Measurements from ENCODE around the gene CYP2R1. TPM values are rescaled to one million over a fixed set of nuclear protein-coding genes. Genes with fewer than 3 reads are reported as not detected.
A peak's percentile ranks its signal among the peaks of the same experiment; 100 is the strongest.

The CYP2R1 gene
- total and polyA plus RNA-seq, 2 experiments from 2014 or later = 20.4 to 25.6 TPM

DNA sequence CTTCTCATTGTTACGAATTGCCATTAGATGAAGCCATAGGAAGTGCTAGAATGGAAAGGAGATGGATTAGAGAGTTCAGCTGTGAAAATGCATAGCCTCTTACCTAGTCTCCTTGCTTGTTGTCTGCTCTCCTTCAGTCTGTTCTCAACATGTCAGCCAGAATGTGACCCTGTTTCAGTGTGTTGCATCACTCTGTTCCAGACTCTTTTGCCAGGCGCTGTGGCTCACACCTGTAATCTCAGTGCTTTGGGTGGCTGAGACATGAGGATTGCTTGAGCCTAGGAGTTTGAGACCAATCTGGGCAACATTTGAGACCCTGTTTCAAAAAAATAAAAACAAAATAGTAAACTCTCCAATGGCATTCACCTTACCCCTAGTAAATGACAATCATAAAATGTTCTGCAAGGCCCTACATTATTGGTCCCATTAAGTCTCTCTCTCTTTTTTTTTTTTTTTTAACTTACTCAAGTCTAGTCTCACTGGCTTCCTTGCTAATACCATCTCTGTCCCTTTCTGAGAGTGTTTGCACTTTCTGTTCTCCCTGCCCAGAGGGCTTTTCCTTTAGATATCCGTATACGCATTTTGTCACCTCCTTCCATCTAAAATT, 39.4 kb downstream of the CYP2R1 start:
- TF ChIP-seq EZH2phosphoT487 (IDR thresholded peaks at IDR 0.05; ENCODE audit: low read depth, severe bottlenecking, unreplicated experiment) (no peak), CTCF (IDR thresholded peaks at IDR 0.05; ENCODE audit: poor library complexity) (no peak), EZH2 (IDR thresholded peaks at IDR 0.05; ENCODE audit: borderline replicate concordance) (no peak)
- Histone ChIP-seq H3K79me2 (no peaks in the 10 kb centered on the region), H3K4me3 (no peak overlapping the region), H3K9me3 (ENCODE audit: low read depth) (no peaks in the 10 kb centered on the region), H3K36me3 (replicated peaks; ENCODE audit: insufficient read depth, low read depth) (no peaks in the 10 kb centered on the region), H2AFZ (no peak overlapping the region), H3K4me2 (no peak overlapping the region), H3K27me3 (no peaks in the 10 kb centered on the region), H4K20me1 (ENCODE audit: insufficient read depth, poor library complexity, severe bottlenecking) (no peaks in the 10 kb centered on the region), H3K4me1 (ENCODE audit: insufficient read depth) (no peaks in the 10 kb centered on the region), H3K27ac (no peak overlapping the region), H3K9me2 (replicated peaks; ENCODE audit: insufficient read depth) (no peaks in the 10 kb centered on the region)
- WGBS (ENCODE audit: low lambda C conversion rate, missing lambda C conversion rate) = 92% methylated on average over 4 of the region's 4 CpGs
- DNase-seq (ENCODE audit: low spot score) = peak; percentile 4

GRCh38 chr11:14842002-14842401, 50.0 kb downstream of the CYP2R1 start:
- H3K9me2 ChIP-seq (replicated peaks; ENCODE audit: insufficient read depth) = no peaks in the 10 kb centered on the region

DNA sequence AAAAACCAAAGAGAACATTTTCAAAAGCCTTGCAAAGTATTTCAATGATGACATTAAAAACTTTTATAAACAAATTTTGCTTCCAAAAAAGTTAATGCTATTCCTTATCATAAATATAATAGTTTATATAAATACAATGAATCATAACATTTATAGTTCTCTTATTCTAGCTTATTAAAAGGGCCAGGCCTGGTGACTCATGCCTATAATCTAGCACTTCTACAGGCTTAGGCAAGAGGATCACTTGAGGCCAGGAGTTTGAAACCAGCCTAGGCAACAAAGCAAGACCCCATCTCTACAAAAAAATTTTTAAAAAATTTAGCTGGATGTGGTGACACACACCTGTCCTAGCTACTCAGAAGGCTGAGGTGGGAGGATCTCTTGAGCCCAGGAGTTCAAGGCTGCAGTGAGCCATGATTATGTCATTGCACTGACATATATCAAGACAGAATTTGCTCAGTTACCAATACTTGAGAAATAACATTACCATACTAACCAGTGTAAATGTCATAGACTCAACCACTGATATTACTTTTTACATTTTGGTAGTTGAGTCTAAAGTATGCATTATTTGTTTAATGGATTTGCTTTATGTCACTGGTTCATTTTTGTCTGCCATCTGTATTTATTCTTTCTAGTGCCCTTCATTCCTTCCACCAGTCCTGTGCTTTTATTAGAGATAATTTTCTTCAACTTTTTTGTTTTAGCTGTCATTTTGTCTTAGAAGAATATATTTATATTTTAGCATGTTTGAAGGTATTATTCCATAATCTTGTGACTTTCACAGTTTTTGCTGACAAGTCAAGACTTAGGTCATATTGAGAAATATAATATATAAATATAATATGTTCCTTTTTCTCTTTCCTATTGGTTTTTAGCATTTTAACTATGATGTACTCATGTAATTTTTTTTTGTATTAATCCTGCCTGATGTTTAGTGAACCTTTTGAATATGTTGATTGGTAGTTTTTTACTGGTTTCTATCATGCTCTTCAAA, 56.2 kb downstream of the CYP2R1 start:
- no peaks in the 10 kb centered on the region for H3K9me2 ChIP-seq (replicated peaks; ENCODE audit: insufficient read depth)
- H4K20me1 ChIP-seq (ENCODE audit: insufficient read depth, poor library complexity, severe bottlenecking) = no peaks in the 10 kb centered on the region
- no peaks in the 10 kb centered on the region for H3K9me3 ChIP-seq (ENCODE audit: low read depth)
- H3K4me2 ChIP-seq = no peak overlapping the region
- DNase-seq (ENCODE audit: low spot score) = no peak
- no peak overlapping the region for H3K27ac ChIP-seq
- H3K79me2 ChIP-seq = no peaks in the 10 kb centered on the region
- H3K4me3 ChIP-seq = no peak overlapping the region
- H3K4me1 ChIP-seq (ENCODE audit: insufficient read depth) = no peaks in the 10 kb centered on the region
- H2AFZ ChIP-seq = no peak overlapping the region
- no peaks in the 10 kb centered on the region for H3K36me3 ChIP-seq (replicated peaks; ENCODE audit: insufficient read depth, low read depth)
- H3K27me3 ChIP-seq = no peaks in the 10 kb centered on the region
- TF ChIP-seq CTCF (IDR thresholded peaks at IDR 0.05; ENCODE audit: poor library complexity) = no peak
- no peak for TF ChIP-seq EZH2 (IDR thresholded peaks at IDR 0.05; ENCODE audit: borderline replicate concordance)
- TF ChIP-seq EZH2phosphoT487 (IDR thresholded peaks at IDR 0.05; ENCODE audit: low read depth, severe bottlenecking, unreplicated experiment) = no peak

More at GRCh38 chr11:14842002-14842401, 50.0 kb downstream of the CYP2R1 start:
- Histone ChIP-seq H3K27me3 (no peaks in the 10 kb centered on the region), H3K36me3 (replicated peaks; ENCODE audit: insufficient read depth, low read depth) (no peaks in the 10 kb centered on the region), H3K79me2 (no peaks in the 10 kb centered on the region), H3K27ac (no peak overlapping the region), H3K4me2 (no peak overlapping the region), H3K4me3 (no peak overlapping the region), H3K9me3 (ENCODE audit: low read depth) (no peaks in the 10 kb centered on the region), H3K4me1 (ENCODE audit: insufficient read depth) (no peaks in the 10 kb centered on the region), H2AFZ (no peak overlapping the region), H4K20me1 (ENCODE audit: insufficient read depth, poor library complexity, severe bottlenecking) (no peaks in the 10 kb centered on the region)
- DNase-seq (ENCODE audit: low spot score) = no peak
- 98% methylated on average over 3 of the region's 3 CpGs for WGBS (ENCODE audit: low lambda C conversion rate, missing lambda C conversion rate)
- TF ChIP-seq EZH2 (IDR thresholded peaks at IDR 0.05; ENCODE audit: borderline replicate concordance) (no peak), CTCF (IDR thresholded peaks at IDR 0.05; ENCODE audit: poor library complexity) (no peak)

Small RNAs within 50 kb of the gene (small RNA-seq; reads per million reads assigned to genes)
- gene CALCP = not detected

Other genes with a start within 250 kb of the CYP2R1 start
- gene PDE3B, start 248.4 kb downstream of the CYP2R1 start, total RNA-seq = 45.4 and 46.3 TPM in 2 replicates
- 10.9 and 15.8 TPM in 2 replicates for gene PDE3B, start 248.4 kb downstream of the CYP2R1 start, polyA plus RNA-seq
- gene CALCA, start 80.1 kb upstream of the CYP2R1 start, total RNA-seq = 0.56 TPM in 1 of 2 replicates, not detected in the other
- not detected in 2 replicates for gene CALCA, start 80.1 kb upstream of the CYP2R1 start, polyA plus RNA-seq
- gene CALCB, start 181.4 kb upstream of the CYP2R1 start, total RNA-seq = 0.50 and 0.72 TPM in 2 replicates
- 0.13 and 1.7 TPM in 2 replicates for gene CALCB, start 181.4 kb upstream of the CYP2R1 start, polyA plus RNA-seq
- gene INSC, start 222.7 kb upstream of the CYP2R1 start, total RNA-seq = 0.10 TPM in 1 of 2 replicates, not detected in the other
- gene INSC, start 222.7 kb upstream of the CYP2R1 start, polyA plus RNA-seq = not detected in 2 replicates